HCT116 (cell line): ENCODE measurements around the gene COL18A1. TPM values are rescaled to one million over a fixed set of nuclear protein-coding genes. Genes with fewer than 3 reads are reported as not detected.

Experiments
- ATAC-seq: fragments of 200-7000 bp; cut with Tn5 transposase; 2 replicates; pipeline ENCODE4 v1.9.1; 2020; ENCODE audit warnings: mild to moderate bottlenecking, moderate library complexity
- BruUV-seq: library from RNA; stranded (reverse); fragments of 400-500 nt; replicated peaks from 2 replicates; lab custom pipeline; 2021; lab: Mats Ljungman, UMichigan
- CTCF ChIA-PET: fragments of 300-600 bp; sonication (Branson Sonifier 250); formaldehyde crosslinking; loops from one replicate; lab custom pipeline; 2021; ENCODE audit warnings: antibody characterized with exemption; lab: Charles Lee
- POLR2A ChIA-PET: fragments of 300-600, 350-600 bp; sonication (Branson Sonifier 250); formaldehyde crosslinking; loops from one replicate; lab custom pipeline; 2021; ENCODE audit warnings: antibody characterized with exemption; lab: Charles Lee
- RAD21 ChIA-PET, 2 experiments: fragments of 300-600 bp; sonication (Branson Sonifier 250); formaldehyde crosslinking; loops; one replicate each; lab custom pipeline; 2023; ENCODE audit warnings: low total read pairs in 2 of 2; ENCODE audit not compliant: uncharacterized antibody in 2 of 2, unreplicated experiment in 2 of 2, low non-redundant PET in 1 of 2; lab: Charles Lee
- DNase-seq: peaks from one replicate; pipeline ENCODE4 v3.0.0-alpha.2; 2010; ENCODE audit warnings: low read depth, low spot score
- H2AFZ ChIP-seq: fragments of 200-600 bp; shearing (Covaris generic), sonication (generic); 2 replicates; pipeline ENCODE4 v1.6.1; 2017; ENCODE audit warnings: low read depth, mixed run types, mixed read lengths, antibody characterized with exemption, low read length; ENCODE audit not compliant: poor library complexity, severe bottlenecking
- H3K27ac ChIP-seq: 2 replicates; pipeline ENCODE4 v1.5.1; 2012; ENCODE audit warnings: low read depth, low read length
- H3K27me3 ChIP-seq: fragments of 200-600 bp; sonication (generic); 2 replicates; pipeline ENCODE4 v1.6.1; 2016; ENCODE audit warnings: mixed run types, low read length, mixed read lengths; ENCODE audit not compliant: insufficient read depth
- H3K36me3 ChIP-seq, 2 experiments: fragments of 200-500 bp in 1 of 2; fragments of 200-600 bp in 1 of 2; sonication (Bioruptor generic) in 1 of 2; sonication (generic) in 1 of 2; 2 replicates each; pipeline versions ENCODE4 v1.5.1 to v1.6.1; 2014 to 2016; ENCODE audit warnings: low read length in 2 of 2, inconsistent platforms in 1 of 2, mixed read lengths in 1 of 2, mixed run types in 1 of 2; ENCODE audit not compliant: insufficient read depth in 2 of 2, control insufficient read depth in 1 of 2
- H3K4me1 ChIP-seq, 2 experiments: fragments of 200-600 bp in 1 of 2; sonication (generic) in 1 of 2; 2 replicates each; pipeline versions ENCODE4 v1.5.1 to v1.6.1; 2012 to 2017; ENCODE audit warnings: low read length in 2 of 2, inconsistent platforms in 1 of 2, mild to moderate bottlenecking in 1 of 2, mixed read lengths in 1 of 2, mixed run types in 1 of 2, moderate library complexity in 1 of 2; ENCODE audit not compliant: insufficient read depth in 2 of 2, control insufficient read depth in 1 of 2
- H3K4me2 ChIP-seq: fragments of 200-600 bp; sonication (generic); 2 replicates; pipeline ENCODE4 v1.6.1; 2017; ENCODE audit warnings: mixed run types, low read length, mixed read lengths
- H3K4me3 ChIP-seq, 2 experiments: fragments of 200-600 bp in 1 of 2; sonication (generic) in 1 of 2; replicated peaks in 1 of 2; 2 replicates each; pipeline ENCODE4 v1.5.1; 2011 to 2016; ENCODE audit warnings: low read length in 2 of 2, control low read depth in 1 of 2, low read depth in 1 of 2, mild to moderate bottlenecking in 1 of 2, mixed read lengths in 1 of 2, mixed run types in 1 of 2
- H3K79me2 ChIP-seq: fragments of 200-600 bp; sonication (generic); 2 replicates; pipeline ENCODE4 v1.6.1; 2017; ENCODE audit warnings: mild to moderate bottlenecking, mixed run types, low read length, moderate library complexity, mixed read lengths; ENCODE audit not compliant: insufficient read depth
- H3K9ac ChIP-seq: fragments of 200-600 bp; sonication (generic); 2 replicates; pipeline ENCODE4 v1.6.1; 2016; ENCODE audit warnings: low read length, mixed read lengths
- H3K9me2 ChIP-seq: fragments of 200-600 bp; sonication (generic), shearing (Covaris generic); 2 replicates; pipeline ENCODE4 v1.6.1; 2017; ENCODE audit warnings: mixed run types, mild to moderate bottlenecking, moderate library complexity; ENCODE audit not compliant: insufficient read depth
- H3K9me3 ChIP-seq, 2 experiments: fragments of 200-500 bp in 1 of 2; fragments of 200-600 bp in 1 of 2; sonication (Bioruptor generic) in 1 of 2; sonication (generic) in 1 of 2; 2 replicates each; pipeline ENCODE4 v1.6.1; 2014 to 2017; ENCODE audit warnings: low read length in 2 of 2, mixed read lengths in 2 of 2, inconsistent platforms in 1 of 2, low read depth in 1 of 2, mild to moderate bottlenecking in 1 of 2, mixed run types in 1 of 2, moderate library complexity in 1 of 2; ENCODE audit not compliant: control insufficient read depth in 1 of 2, insufficient read depth in 1 of 2
- H4K20me1 ChIP-seq: fragments of 200-600 bp; sonication (generic), shearing (Covaris generic); 2 replicates; pipeline ENCODE4 v1.6.1; 2017; ENCODE audit warnings: mixed run types, mild to moderate bottlenecking, moderate library complexity; ENCODE audit not compliant: insufficient read depth
- CTCF ChIP-seq, 3 experiments: fragments of 200-600 bp in 1 of 3; sonication (generic) in 1 of 3; IDR thresholded peaks in 2 of 3; conservative IDR thresholded peaks in 1 of 3; 2 replicates each; pipeline ENCODE4 v1.5.1; 2012 to 2017; ENCODE audit warnings: low read depth in 2 of 3, low read length in 2 of 3, antibody characterized with exemption in 1 of 3, borderline replicate concordance in 1 of 3, control low read depth in 1 of 3, mild to moderate bottlenecking in 1 of 3, mixed read lengths in 1 of 3, mixed run types in 1 of 3, moderate library complexity in 1 of 3; ENCODE audit not compliant: insufficient read depth in 1 of 3
- EZH2 ChIP-seq: fragments of 200-600 bp; sonication (generic); IDR thresholded peaks from 2 replicates; pipeline ENCODE4 v1.6.1; 2017; ENCODE audit warnings: antibody characterized with exemption, mixed run types
- EZH2phosphoT487 ChIP-seq: fragments of 200-600 bp; IDR thresholded peaks from 2 replicates; pipeline ENCODE4 v1.6.1; 2018; ENCODE audit warnings: antibody characterized with exemption, borderline replicate concordance
- FOSL1 ChIP-seq: IDR thresholded peaks from 2 replicates; pipeline ENCODE4 v1.6.1; 2012; ENCODE audit warnings: low read depth
- JUND ChIP-seq: IDR thresholded peaks from 2 replicates; pipeline ENCODE4 v1.6.1; 2012
- MAX ChIP-seq: IDR thresholded peaks from 2 replicates; pipeline ENCODE4 v1.6.1; 2012
- SIN3A ChIP-seq: IDR thresholded peaks from 2 replicates; pipeline ENCODE4 v1.6.1; 2012; ENCODE audit warnings: low read depth
- YY1 ChIP-seq: IDR thresholded peaks from 2 replicates; pipeline ENCODE4 v1.6.1; 2011; ENCODE audit warnings: low read length, low read depth, moderate library complexity, mild to moderate bottlenecking; ENCODE audit not compliant: insufficient replicate concordance; ENCODE audit errors: extremely low read depth
- ZFX ChIP-seq: fragments of 450-650 bp; IDR thresholded peaks from 2 replicates; pipeline ENCODE4 v1.6.1; 2017
- intact Hi-C: fragments of 100-400 bp; cut with micrococcal nuclease; formaldehyde crosslinking; loops from 2 replicates; pipeline ENCODE4 v1.10.0; 2022
- total RNA-seq: library from RNA; stranded (reverse); gene quantifications from one replicate; pipeline ENCODE4 v1.2.1, GENCODE V29; 2021; ENCODE audit not compliant: unreplicated experiment

The COL18A1 gene
- total RNA-seq, 1 experiment from 2014 or later: 59.5 TPM

GRCh38 chr21:45539046-45539795 lies 134.3 kb downstream of the COL18A1 start:
- RAD21 ChIA-PET: no interaction called here
- POLR2A ChIA-PET: no interaction called here

More at GRCh38 chr21:45539046-45539795, 134.3 kb downstream of the COL18A1 start:
- BruUV-seq: no TSS peak
- Histone ChIP-seq H3K4me1 (peaks cover 4 to 18% of the 10 kb centered on the region in 2 experiments), H3K27ac (no peak overlapping the region), H3K9ac (no peak overlapping the region), H3K79me2 (peaks cover 70% of the 10 kb centered on the region), H3K4me3 (no peak overlapping the region), H4K20me1 (no peaks in the 10 kb centered on the region), H3K9me3 (no peaks in the 10 kb centered on the region), H3K36me3 (peaks cover 5 to 26% of the 10 kb centered on the region in 2 experiments; a peak in 2 of 4 replicates), H3K4me2 (no peak overlapping the region), H3K27me3 (no peaks in the 10 kb centered on the region), H2AFZ (no peak overlapping the region), H3K9me2 (no peaks in the 10 kb centered on the region)
- CTCF ChIA-PET: no interaction called here
- ATAC-seq (no peak), DNase-seq (no peak)
- TF ChIP-seq JUND (no peak), FOSL1 (no peak), MAX (no peak), YY1 (no peak), CTCF (IDR thresholded peaks at IDR 0.05 in 2 of 3, conservative IDR thresholded peaks at IDR 0.05 in 1 of 3; ENCODE audit: borderline replicate concordance in 1 of 3, insufficient read depth in 1 of 3, low read depth in 2 of 3, low read length in 2 of 3) (no peak), EZH2phosphoT487 (no peak), EZH2 (no peak), ZFX (no peak), SIN3A (no peak)
- intact Hi-C loops: no loop called here
